Endothelial cell of umbilical vein (primary cell): ENCODE measurements around the gene ZBTB7A.
A peak's percentile ranks its signal among the peaks of the same experiment; 100 is the strongest.

Source experiments
- EZH2 ChIP-seq: IDR thresholded peaks from 2 replicates; pipeline ENCODE4 v1.6.1; 2012; ENCODE audit warnings: borderline replicate concordance, low read depth, mild to moderate bottlenecking, moderate library complexity, low read length, inconsistent platforms; ENCODE audit not compliant: severe bottlenecking
- FOS ChIP-seq: IDR thresholded peaks from 2 replicates; pipeline ENCODE4 v1.6.1; 2011; ENCODE audit warnings: mild to moderate bottlenecking, low read length, moderate library complexity, borderline replicate concordance; ENCODE audit not compliant: insufficient read depth
- POLR2A ChIP-seq: IDR thresholded peaks from 2 replicates; pipeline ENCODE4 v1.6.1; 2012; ENCODE audit warnings: low read depth, mild to moderate bottlenecking, control low read depth, low read length
- POLR2AphosphoS5 ChIP-seq: IDR thresholded peaks from 2 replicates; pipeline ENCODE4 v1.6.1; 2012; ENCODE audit warnings: low read depth, mild to moderate bottlenecking, control low read depth, low read length, moderate library complexity; ENCODE audit not compliant: insufficient read depth
- TF ChIP-seq, protein P1 (sequence below), 2 donors: IDR thresholded peaks; 1 replicate in 1 of 2; 2 replicates in 1 of 2; pipeline ENCODE4 v1.5.1; 2011; ENCODE audit warnings: low read length in 2 of 2, mild to moderate bottlenecking in 2 of 2, moderate library complexity in 2 of 2, control low read depth in 1 of 2, inconsistent platforms in 1 of 2, low read depth in 1 of 2; ENCODE audit not compliant: insufficient read depth in 1 of 2; ENCODE audit errors: extremely low read depth in 1 of 2

DNA sequence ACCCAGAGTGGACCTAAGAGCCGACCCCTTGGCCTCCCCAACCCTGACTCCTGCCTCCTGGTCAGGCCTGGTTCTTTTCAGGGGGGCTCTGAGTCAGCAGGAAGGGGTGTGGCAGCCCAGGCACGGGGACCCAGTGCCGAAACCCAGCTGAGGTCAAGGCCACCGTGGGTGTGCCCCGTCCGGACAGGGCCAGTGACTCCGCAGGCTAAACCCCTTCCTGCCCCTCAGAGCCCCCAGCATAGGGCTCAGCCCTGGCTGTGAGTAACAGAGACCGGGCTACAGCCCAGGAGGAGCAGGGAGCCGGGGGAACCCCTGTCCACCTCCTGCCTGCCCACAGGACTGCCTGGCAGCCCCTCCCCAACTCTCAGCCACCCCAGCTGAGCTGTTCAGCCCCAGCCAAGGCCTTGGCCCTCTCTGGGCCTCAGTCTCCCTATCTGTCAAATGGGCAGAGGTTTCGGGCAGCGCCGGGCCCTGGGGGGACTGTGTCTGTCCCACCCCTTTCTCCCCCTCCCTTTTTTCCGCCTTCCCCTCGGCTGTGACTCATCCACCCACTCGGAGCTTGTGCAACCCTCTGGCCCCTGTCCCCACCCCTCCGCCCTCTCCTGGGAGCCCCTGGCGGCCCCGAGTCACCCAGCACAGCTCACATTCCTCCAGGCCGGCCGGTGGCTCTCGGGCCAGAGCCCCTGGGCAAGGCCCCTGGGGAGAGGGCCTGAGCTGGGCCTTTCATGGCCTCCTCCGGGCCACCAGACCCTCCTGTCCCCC lies 8.6 kb downstream of the ZBTB7A start:
- TF ChIP-seq EZH2 (no peak), FOS (peak; percentile 6), POLR2AphosphoS5 (peak; percentile 53), POLR2A (no peak)
- TF ChIP-seq, protein P1, sequence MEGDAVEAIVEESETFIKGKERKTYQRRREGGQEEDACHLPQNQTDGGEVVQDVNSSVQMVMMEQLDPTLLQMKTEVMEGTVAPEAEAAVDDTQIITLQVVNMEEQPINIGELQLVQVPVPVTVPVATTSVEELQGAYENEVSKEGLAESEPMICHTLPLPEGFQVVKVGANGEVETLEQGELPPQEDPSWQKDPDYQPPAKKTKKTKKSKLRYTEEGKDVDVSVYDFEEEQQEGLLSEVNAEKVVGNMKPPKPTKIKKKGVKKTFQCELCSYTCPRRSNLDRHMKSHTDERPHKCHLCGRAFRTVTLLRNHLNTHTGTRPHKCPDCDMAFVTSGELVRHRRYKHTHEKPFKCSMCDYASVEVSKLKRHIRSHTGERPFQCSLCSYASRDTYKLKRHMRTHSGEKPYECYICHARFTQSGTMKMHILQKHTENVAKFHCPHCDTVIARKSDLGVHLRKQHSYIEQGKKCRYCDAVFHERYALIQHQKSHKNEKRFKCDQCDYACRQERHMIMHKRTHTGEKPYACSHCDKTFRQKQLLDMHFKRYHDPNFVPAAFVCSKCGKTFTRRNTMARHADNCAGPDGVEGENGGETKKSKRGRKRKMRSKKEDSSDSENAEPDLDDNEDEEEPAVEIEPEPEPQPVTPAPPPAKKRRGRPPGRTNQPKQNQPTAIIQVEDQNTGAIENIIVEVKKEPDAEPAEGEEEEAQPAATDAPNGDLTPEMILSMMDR (IDR thresholded peaks at IDR 0.05; ENCODE audit: extremely low read depth in 1 of 2, insufficient read depth in 1 of 2, low read depth in 1 of 2, low read length in 2 of 2): peak; percentile 7 to 23
